ENCODE data around the gene SPOCD1.

- TF ChIP-seq CTCF (conservative IDR thresholded peaks at IDR 0.05; ENCODE audit: low read depth, low read length) = no peak
- no peak for TF ChIP-seq POLR2A (IDR thresholded peaks at IDR 0.05; ENCODE audit: low read depth, low read length)
- no peak for TF ChIP-seq MAZ (IDR thresholded peaks at IDR 0.05; ENCODE audit: borderline replicate concordance, low read depth, low read length)
- TF ChIP-seq FOS (IDR thresholded peaks at IDR 0.05; ENCODE audit: low read depth, low read length) = no peak
- TF ChIP-seq SMC3 (IDR thresholded peaks at IDR 0.05; ENCODE audit: low read depth, low read length) = no peak
- TF ChIP-seq RAD21 (IDR thresholded peaks at IDR 0.05; ENCODE audit: low read length) = no peak
- TF ChIP-seq RCOR1 (IDR thresholded peaks at IDR 0.05; ENCODE audit: insufficient replicate concordance, low read length) = no peak
These were observed 43.2 kb upstream of the SPOCD1 start for GRCh38 chr1:31859044-31859443.
